HG03139 (cell line): Measurements from ENCODE around the gene CABLES1.
A peak's percentile ranks its signal among the peaks of the same experiment; 100 is the strongest.
"Not testable (repeated sequence)": the region's sequence is repeated elsewhere in the genome, so short reads cannot be mapped to it uniquely, and the experiment has no call there.

Source experiments
- ATAC-seq: cut with Tn5 transposase; IDR thresholded peaks from one replicate; pipeline ENCODE4 v1.9.1; 2021; ENCODE audit not compliant: unreplicated experiment

CABLES1 gene

DNA sequence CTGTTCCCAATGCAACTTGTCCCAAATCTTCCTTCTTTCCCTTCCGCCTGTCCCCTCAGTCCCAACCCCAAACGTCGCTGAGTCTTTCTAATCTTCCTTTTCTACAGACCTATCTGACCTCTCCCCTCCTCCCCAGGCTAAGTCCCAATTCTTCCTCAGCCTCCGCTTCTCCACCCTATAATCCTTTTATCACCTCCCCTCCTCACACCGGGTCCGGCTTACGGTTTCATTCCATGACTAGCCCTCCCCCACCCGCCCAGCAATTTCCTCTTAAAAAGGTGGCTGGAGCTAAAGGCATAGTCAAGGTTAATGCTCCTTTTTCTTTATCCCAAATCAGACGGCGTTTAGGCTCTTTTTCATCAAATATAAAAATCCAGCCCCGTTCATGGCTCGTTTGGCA, 150.3 kb downstream of the CABLES1 start:
- not testable (repeated sequence) for ATAC-seq

GRCh38 chr18:23291456-23292205, 156.3 kb downstream of the CABLES1 start:
- ATAC-seq = no peak

- ATAC-seq = no peak
Measured at GRCh38 chr18:23300231-23300805, 165.0 kb downstream of the CABLES1 start.

- ATAC-seq = no peak
Measured at GRCh38 chr18:23301972-23302371, 166.7 kb downstream of the CABLES1 start.

DNA sequence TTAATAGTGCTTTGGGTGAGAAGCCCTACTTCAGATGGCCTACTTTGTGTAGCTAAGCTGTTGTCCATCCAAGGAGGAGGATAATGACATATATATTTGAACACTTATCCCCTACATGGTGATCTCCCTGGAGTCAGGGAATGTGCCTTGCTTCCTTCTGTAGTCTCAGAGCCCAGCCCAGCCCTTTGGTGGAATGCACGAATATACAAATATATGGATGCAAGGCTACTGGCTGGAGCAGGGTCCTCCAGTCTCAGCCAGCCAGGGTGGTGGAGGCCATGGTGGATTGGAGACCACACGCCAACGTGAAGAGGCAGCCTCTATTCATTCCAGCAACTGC, 167.2 kb downstream of the CABLES1 start:
- ATAC-seq = no peak

GRCh38 chr18:23302851-23303527, 167.7 kb downstream of the CABLES1 start:
- ATAC-seq = no peak

- no peak for ATAC-seq
Measured at GRCh38 chr18:23306822-23307221, 171.5 kb downstream of the CABLES1 start.

DNA sequence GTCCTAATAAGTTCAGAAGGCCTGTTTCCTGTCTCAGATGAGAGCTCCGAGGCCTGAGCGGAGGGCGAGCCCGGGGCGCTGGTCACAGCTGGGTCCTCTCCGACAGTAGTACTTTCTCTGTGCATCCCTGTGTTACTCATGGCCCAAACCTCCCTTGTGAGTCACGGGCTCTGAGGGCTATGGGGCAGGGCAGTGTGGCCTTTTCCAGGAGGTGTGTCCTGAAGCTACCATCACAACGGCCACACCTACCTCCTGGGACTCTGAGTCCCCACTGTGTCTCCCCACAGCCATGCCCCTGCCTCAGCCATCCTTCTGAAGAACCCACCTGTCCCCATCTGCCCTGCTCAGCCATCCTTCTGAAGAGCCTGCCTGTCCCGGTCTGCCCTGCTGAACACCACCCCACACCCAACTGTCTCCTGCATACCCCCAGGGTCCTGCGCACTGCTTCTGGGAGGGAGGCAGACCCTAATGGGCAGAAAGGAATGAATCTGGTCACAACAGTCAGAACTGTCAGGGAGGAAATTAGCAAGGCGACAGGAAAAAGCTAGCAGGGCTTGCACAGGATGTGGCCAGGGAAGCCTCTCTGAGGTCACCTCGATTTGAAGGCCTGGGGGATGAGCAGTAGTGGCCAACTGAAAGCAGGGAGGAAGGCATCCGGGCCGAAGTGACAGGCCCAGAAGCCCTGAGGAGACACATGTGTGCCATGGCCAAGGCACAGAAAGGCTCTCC, 172.4 kb downstream of the CABLES1 start:
- peak; percentile 54 for ATAC-seq
